ENCODE data around the gene ADGRD1.

Gene ADGRD1

DNA sequence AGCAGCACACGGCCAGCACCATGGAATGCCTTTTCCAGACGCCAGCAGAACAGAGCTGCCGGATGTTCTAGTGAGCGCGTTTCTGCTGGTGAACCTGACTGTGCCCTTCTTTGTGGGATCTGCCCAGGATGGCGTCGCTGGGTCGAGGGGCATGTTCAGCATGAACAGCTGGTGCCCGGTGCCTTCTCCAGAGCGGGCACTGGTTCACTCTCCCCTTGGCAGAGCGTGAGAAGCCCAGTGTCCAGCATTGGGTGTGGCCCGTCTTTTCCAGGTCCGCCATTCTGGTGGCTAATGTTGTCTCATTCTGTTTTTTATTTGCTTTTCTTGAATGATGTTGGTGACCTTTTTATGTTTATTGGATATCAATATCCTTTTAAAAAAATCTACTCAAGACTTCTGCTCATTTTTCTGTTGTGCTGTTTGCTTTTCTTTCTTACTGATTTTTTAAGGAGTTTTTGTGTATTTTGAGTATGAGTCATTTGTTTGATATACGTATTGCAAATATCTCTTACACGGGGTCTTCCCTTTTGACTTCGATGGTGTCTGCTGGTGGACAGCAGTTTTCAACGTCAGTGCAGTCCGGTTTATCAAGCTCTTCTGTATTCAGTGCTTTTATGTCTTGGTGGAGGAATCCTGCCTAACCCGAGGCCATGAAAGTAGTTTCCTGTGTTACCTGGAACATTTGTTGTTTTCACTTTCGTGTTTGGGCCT is 74.3 kb downstream of the ADGRD1 start:
- no peaks in the 10 kb centered on the region for H3K27me3 ChIP-seq (ENCODE audit: insufficient read depth, poor library complexity, severe bottlenecking)
- TF ChIP-seq REST (IDR thresholded peaks at IDR 0.05; ENCODE audit: insufficient replicate concordance, low read depth) (no peak), POLR2AphosphoS5 (IDR thresholded peaks at IDR 0.05; ENCODE audit: low read depth) (no peak), SPI1 (IDR thresholded peaks at IDR 0.05; ENCODE audit: borderline replicate concordance, low read depth) (no peak), GABPA (IDR thresholded peaks at IDR 0.05; ENCODE audit: low read depth) (no peak), CTCF (IDR thresholded peaks at IDR 0.05; ENCODE audit: insufficient read depth, low read length) (no peak)
- no peak overlapping the region for H3K4me3 ChIP-seq (replicated peaks; ENCODE audit: insufficient read depth, low read length)
- no peak overlapping the region for H3K27ac ChIP-seq (replicated peaks)
- DNase-seq (ENCODE audit: low read depth in 1 of 2, low spot score in 1 of 2): no peak

GRCh38 chr12:131028587-131029338 is 75.1 kb downstream of the ADGRD1 start:
- Histone ChIP-seq H3K27me3 (ENCODE audit: insufficient read depth, poor library complexity, severe bottlenecking) (no peaks in the 10 kb centered on the region), H3K27ac (replicated peaks) (no peak overlapping the region), H3K4me3 (replicated peaks; ENCODE audit: insufficient read depth, low read length) (no peak overlapping the region)
- TF ChIP-seq REST (IDR thresholded peaks at IDR 0.05; ENCODE audit: insufficient replicate concordance, low read depth) (no peak), SPI1 (IDR thresholded peaks at IDR 0.05; ENCODE audit: borderline replicate concordance, low read depth) (no peak), CTCF (IDR thresholded peaks at IDR 0.05; ENCODE audit: insufficient read depth, low read length) (no peak), GABPA (IDR thresholded peaks at IDR 0.05; ENCODE audit: low read depth) (no peak), POLR2AphosphoS5 (IDR thresholded peaks at IDR 0.05; ENCODE audit: low read depth) (no peak)
- DNase-seq (ENCODE audit: low read depth in 1 of 2, low spot score in 1 of 2): no peak

- no peak for TF ChIP-seq SPI1 (IDR thresholded peaks at IDR 0.05; ENCODE audit: borderline replicate concordance, low read depth)
- TF ChIP-seq POLR2AphosphoS5 (IDR thresholded peaks at IDR 0.05; ENCODE audit: low read depth): no peak
- TF ChIP-seq GABPA (IDR thresholded peaks at IDR 0.05; ENCODE audit: low read depth): no peak
- TF ChIP-seq REST (IDR thresholded peaks at IDR 0.05; ENCODE audit: insufficient replicate concordance, low read depth): no peak
- no peak for TF ChIP-seq CTCF (IDR thresholded peaks at IDR 0.05; ENCODE audit: insufficient read depth, low read length)
- no peak overlapping the region for H3K4me3 ChIP-seq (replicated peaks; ENCODE audit: insufficient read depth, low read length)
- no peak for DNase-seq (ENCODE audit: low read depth in 1 of 2, low spot score in 1 of 2)
- no peaks in the 10 kb centered on the region for H3K27me3 ChIP-seq (ENCODE audit: insufficient read depth, poor library complexity, severe bottlenecking)
- H3K27ac ChIP-seq (replicated peaks): no peak overlapping the region
Measured at GRCh38 chr12:131030472-131031328, 77.0 kb downstream of the ADGRD1 start.
